ENCODE data around the gene IRAK2.

Gene IRAK2

DNA sequence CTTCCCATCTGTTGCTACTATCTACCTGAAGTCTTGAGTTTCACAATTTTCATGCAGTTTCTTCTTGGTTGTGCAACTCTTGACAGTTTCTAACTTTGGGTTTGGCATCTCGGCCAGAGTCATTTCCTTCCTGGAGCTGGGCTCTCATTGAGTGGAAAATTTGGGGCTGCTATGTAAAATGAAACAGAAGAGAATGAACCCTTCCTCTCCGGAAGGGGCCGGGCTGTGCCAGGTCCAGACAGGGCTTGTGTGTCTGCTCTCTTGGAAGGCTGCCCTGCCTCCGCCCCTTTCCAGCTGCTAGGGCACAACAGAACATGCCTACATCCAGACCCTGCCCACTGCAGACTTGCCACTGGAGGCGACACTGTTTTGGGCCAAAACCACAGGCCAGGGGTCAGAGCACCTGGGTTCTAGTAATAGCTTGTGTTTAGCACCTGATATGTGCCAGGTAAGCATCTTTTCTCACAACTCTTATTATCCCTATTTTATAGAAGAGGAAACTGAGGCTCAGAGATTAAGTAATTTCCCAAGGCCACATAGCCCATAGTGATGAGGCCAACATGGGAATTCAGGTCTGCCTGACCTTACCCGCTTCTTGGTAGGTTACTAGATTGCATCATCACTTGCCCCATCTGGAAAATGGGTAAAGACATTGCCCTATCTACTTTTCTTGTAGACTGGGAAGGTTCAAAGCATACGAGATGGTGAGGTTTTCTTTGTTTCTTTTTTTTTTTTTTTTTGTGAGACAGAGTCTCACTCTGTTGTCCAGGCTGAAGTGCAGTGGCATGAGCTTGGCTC is 25.0 kb downstream of the IRAK2 start:
- no peak for DNase-seq

DNA sequence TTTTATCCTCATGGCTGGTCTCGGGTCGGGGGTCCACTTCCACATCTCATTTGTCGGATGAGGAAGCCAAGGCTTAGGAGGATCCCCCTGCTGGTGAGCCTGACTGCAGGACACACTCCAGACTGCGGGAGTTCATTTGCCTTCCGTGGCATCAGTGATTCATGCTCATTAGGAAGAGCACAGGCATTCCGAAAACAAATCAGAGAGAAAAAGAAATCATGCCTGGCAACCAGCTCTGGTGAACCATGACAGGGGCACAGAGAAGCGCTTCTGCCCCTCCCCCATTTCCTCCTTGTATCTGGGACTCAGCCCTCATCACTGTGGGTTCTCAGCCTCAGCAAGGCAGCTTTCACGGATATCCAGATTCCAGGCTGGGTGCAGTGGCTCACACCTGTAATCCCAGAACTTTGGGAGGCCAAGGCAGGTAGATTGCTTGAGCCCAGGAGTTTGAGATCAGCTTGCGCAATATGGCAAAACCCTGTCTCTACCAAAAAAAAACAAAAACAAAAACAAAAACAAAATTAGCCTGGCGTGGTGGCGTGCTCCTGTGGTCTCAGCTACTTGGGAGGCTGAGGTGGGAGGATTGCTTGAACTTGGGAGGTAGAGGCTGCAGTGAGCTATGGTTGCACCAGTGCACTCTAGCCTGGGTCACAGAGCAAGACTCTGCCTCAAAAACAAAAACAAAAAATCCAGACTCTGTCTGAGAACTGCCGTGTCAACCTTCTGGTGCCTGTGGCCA is 28.4 kb downstream of the IRAK2 start:
- DNase-seq = peak; percentile 86

DNA sequence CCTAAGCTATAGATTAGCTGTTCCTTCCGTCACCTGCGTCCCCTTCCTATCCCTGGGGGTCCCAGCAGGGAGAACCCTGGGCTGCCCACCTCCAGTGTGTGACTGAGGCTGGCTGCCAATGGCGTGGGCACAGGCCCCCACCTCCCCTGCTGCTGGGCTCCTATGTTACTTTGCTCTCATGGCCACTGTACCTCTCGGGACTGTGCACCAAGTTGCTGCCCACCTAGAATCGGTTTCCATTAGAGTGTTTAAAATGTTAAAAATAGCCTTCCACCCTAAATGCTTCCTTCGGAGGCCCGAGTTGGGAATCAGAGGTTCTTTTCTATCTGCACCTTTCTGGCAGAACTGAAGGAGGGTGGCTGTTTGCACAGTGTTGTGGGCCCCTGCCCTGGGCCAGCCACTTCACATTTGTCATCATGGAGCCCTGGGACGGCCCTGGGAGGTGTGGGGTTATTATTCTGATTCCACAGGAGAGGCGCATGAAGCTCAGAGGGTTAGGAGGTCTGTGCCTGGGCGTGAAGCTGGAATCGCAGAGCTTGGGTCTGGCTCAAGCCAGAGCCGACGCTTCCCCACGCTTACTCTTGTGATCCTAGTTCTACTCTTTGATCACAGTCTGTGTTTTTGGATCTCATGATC is 29.1 kb downstream of the IRAK2 start:
- no peak for DNase-seq

DNA sequence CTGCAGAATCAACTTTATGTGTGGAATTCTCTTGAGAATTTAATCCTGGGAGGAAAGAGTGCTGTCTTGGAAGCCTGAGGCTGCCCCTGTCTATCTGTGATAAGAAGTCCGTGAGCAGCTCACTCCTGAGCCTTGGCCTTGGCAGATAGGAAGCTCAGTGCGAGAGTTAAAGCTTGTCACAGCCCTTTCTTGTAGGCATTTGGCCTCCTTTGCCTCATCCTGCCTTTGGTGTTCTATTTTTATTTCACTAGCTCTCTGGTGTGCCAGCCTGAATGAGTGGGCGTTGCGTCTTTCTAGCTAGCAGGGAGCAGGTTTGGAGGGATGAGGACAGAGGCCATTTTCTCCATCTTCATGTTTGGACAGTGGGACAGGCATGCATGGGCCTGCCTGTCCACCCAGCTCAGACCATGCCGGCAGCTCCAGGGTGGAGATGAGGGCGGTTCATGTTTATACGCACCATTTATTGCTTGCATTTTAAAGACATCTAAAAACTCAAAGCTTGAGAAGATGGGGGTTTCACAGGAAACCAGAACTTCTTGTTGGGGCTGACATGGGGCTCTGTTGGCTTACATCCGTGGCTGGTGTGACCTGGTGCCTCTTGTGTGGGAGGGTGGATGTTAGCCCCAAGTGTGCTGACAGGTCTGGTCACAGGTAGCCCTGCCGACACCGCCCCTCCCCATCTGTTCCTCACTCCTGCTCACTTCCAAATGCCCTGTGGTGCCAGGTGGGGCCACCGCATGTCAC is 29.8 kb downstream of the IRAK2 start:
- no peak for DNase-seq

DNA sequence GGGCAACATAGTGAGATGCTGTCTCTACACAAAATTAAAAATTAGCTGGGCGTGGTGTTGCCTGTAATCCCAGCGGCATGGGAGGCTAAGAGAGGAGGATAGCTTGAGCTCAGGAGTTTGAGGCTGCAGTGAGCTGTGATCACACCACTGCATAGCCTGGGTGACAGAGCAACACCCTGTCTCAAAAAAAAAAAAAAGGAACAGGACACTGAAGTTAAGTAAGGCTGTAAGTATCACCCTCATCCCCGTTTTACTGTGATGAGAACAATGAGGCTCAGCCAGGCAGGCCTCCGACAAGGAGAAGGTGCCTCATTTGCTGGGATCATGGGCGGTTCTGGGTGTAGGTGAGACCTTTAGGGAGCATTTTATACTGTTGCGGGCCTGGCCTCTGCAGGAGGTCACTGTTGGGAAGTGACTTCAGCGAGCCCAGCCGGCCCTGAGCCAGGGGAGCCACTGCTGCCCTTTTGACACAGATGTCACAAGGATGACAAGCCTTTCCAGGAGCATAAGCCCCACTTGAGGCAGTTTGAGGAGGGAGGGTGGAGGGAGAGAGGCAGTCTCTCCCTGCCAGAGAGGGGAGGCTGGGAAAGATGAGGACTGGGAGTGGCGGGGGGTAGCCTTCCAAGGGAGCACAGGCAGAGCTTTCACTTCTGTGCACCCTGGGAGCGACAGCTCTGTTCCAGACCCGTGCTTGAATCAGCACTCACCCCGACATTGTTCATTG is 30.8 kb downstream of the IRAK2 start:
- no peak for DNase-seq

DNA sequence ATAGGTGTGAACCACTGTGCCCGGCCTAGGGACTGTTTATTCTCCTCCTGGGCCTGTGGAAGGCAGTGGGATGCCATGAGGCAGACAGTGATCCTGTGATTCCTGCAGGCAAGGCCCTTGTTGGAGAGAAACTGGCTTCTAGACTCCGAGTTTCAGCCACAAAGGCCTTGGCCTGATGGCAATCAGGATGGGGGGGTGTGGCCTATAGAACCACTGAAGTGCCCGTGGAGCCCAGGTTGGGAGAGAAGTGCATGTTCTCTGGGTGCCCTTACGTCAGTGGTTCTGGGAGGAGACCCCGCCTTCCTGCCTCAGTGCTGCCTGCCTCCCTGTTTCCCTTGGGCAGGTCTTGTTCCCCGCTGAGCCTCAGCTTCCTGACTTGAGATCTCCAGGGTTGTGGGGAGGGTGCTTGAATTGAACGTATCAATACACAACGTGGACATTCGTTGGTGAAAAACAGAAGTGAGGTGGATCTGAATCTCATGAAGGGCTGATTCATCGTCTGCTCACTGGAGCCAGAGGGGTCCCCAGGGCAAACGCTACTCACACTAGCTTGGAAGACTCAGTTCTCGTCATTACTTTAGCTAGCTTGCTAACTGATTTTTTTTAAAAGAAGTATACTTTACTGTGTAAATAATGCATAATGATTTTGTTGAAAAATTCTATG is 31.8 kb downstream of the IRAK2 start:
- no peak for DNase-seq

DNA sequence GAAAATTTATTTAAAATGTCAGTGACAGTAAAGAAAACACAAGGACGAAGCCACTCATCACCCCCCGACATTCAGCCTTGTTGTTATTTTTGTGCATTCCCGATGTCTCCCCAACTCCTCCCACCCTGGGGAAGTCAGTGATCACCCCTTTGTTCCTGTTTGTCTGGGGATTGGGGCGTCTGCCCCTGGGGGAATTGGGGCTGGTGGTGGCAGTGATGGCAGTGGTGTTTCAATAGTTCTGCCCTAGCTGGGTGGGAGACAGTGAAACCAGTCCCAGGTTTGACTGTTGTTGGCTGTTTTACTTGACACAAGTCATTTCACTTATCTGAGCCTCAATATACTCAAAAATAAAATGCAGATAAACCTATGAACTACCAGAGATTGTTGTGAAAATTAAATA is 33.5 kb downstream of the IRAK2 start:
- no peak for DNase-seq

DNA sequence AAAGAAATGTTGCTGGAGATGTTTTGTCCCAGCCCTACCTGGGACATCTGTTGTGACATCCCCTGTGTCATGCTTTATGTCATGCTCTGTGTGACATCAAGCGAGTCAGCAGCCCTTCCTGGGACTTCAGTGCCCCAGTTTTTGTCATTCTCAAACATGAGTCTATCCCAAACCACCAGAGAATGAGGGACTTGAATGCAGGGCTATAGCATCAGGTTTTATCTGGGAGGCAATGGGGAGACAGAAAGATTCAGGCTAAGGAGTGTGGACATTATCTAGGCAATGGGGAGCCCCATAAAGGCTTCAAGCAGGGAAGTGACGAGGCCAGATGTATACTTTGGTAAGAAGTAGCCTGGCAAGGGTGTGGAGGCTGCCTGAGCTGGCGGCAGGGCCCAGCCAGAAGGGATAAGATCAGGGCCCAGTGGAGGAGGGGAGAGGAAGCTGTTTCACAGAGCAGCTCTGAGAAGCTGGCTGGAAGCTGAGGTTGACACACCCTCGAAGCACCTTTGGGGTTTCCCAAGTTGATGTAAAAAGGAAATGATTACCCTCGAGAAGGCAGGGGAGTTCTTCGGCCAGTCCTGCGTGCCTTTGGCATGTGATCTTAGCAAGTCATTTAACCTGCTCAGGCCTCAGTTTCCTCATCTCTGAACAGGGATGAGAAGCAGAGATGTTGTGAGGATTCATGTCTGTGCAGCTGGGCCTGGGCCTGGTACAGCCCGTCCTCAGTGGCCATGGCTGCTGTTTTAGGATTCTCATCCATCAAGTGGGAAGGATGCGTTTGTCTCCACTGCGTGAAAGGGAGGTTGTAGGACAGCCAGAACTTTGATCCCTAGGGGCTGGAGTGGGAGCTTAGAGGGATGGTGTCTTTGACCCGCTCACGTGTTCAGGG is 34.3 kb downstream of the IRAK2 start:
- DNase-seq = peak; percentile 51

DNA sequence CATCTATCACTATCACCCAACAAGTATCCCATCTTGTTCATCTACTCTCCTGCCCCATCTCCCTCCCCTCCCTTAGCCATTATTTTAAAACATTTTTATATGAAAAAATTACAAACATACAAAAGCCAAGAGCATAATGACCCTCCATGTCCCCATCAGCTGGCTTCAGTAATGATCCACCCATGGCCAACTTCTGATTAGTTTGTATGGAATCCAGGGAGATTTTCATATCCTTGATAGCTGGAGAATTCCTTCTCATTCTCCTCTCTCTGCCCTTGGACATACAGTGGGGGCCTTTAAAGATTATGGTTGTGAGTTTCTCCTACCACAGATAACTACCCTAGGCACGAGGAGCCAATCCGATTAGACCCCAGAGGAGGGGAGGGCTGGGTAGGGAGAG is 40.2 kb downstream of the IRAK2 start:
- DNase-seq = no peak

DNA sequence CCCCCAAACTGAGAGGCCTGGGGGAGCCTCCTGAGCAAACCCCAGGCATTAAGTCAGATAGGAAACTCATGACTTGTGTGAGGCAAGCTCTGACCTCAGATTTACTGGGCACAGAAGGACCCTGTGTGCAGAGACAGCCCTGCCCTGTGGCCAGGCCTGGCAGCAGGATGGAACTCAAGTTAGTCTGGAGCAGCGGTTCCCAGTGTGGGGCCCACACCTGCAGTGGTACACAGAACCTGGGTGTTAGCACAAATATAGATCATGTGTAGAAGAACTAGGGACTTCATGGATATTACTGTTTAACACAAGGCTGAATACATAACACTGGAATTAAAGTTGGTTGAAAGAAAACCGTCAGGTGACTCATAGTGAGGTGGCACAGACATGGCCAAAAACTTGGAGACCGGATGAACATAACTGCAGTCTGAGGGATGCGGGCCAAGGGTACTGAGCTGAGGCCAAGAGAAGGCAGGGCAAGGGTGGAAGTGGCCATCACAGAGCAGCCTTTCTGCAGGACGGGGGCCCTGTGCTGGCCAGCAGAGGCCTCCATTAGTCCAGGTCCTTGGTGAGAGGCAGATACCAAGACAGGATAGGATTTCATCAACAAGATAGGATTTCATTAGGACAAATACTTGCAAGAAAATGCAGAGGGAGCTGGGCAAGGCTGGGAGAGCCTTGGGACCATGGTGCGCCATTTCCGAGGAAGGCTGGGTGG is 40.9 kb downstream of the IRAK2 start:
- peak; percentile 48 for DNase-seq

DNA sequence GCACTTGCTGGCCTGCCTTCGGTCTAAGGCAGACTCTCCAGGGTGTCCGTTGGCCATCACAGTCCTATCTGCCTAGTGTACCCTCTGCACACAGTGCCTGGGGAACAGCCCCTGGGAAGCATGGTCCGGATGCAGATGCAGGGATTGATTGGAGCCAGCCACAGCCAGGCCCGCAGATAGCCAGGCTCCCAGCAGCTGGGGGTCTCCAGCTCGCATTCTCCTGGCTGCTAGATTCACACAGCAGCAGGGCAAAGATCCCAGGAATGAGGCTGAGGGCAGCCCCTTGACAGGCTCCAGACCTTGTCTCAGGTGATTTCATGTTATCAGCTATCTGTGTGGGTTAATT is 41.4 kb downstream of the IRAK2 start:
- peak; percentile 49 for DNase-seq

DNA sequence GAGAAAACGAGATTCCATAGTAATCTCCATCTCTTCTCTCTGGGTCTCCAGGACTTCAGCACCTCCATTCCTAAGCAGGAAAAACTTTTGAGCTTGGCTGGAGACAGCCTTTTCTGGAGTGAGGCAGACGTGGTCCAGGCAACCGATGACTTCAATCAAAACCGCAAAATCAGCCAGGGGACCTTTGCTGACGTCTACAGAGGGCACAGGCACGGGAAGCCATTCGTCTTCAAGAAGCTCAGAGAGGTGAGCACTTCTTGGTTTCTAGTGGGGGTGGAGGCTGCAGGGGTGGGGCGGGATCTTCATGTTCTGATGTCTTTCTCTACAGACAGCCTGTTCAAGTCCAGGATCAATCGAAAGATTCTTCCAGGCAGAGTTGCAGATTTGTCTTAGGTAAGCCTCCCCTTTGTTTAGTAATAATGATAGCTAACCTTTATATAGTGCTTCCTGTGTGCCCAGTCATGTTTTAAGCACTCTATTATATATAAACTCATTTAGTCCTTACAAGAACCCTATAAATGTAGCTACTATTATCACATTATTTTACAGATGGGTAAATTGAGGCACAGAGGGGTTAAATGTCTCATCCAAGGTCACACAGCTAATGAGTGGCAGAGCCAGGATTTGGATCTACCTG is 48.6 kb downstream of the IRAK2 start:
- no peak for DNase-seq

DNA sequence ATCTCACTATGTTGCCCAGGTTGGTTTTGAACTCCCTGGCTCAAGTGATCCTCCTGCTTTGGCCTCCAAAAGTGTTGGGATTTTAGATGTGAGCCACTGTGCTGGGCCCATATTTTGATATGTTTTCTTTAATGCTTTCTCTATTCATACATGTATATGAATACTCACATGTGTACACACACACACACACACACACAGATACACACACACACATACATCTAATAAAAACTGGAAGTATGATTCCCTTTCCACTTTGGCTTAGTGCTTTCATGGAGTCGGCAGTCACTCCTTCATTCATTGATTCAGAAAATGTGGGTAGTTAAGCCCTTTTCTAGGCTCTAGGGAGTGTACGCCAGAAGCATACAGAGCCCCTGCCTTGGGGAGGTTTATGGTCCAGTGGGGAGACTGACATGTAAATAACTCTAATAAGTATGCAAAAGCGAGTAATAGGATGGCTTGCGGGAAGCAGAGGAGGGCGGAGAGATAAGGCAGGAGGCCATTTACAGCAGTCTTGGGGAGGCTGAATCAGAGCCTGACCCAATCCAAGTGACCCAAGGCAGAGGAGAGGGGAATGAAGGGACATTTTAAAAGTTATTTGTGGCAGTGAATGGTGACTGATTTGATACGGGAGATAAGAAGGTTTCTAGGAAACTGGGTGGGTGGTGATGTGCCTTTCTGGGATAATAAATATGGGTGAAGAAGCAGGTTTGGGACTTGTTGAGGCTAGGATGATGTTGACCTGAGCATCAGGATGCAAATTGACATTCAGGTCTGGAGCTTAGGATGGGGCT is 51.1 kb downstream of the IRAK2 start:
- no peak for DNase-seq

DNA sequence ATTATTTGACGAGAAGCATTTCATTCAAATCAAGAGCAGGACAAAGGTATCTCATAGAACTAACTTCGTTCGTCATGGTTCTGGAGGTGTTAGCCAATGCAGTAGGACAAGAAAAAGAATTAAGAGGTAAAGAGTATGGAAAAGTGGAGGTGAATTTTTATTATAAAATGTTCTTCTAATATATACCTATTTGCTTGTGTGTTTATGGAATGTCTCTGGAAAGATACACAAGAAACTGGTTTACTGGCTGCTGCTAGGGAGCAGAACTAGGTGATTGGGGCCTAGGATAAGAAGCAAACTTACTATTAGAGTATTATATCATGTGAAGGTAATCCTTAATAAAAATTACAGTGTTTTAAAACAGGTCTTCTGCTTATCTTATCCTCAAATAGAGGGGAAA is 52.6 kb downstream of the IRAK2 start:
- DNase-seq = no peak

DNA sequence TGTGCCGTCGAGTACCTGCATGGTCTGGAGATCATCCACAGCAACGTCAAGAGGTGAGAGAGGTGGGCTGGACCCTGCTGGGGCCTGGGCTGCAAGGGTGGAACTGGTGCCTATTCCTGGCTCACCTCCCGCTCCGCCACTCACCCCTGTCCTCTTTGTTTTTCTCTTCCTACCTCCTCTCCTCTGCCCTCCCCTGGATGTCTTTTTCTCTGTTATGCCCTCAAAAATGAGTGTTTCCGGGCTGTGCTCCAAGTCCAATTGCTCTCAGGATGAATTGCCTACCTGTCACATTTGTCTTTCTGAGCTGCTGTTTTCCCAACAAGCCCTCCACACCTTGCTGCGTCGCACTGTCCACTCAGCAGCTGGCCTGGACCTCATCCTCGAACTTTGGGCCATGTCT is 55.0 kb downstream of the IRAK2 start:
- no peak for DNase-seq

DNA sequence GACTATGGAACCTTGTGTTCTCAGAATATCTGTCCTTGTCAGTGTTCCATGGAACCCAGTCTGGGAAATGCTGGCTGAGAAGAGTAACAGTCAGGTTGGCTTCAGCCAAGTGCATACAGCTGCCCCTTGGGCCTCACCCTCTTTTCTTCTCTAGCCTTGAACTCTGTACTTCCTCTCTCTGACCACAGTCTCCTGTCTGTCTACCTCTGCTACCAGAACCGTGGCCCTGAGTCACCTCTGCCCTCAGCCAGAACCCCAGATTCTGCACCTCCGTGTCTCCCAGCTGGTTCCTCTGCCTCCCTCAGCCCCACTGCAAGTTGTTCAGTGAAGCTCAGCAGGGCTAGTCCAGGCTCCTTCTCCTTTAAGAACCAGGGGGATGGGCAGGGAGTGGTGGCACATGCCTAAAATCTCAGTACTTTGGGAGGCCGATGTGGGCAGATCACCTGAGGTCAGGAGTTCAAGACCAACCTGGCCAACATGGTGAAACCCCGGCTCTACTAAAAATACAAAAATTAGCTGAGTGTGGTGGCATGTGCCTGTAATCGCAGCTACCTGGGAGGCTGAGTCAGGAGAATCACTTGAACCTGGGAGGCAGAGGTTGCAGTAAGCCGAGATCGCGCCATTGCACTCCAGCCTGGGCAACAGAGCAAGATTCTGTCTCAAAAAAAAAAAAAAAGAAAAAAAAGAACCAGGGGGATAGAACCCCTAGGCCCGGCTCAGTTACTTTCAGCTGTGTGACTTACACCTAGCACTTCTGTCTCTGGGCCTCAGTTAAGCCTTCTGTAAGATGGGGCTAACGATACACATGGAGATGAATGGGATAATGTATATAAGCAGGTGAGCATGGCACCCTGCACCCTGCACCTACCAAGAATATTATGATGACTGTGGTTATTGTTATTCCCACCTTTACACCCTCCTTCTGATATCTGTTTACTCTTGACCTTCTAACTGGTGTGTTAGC is 59.2 kb downstream of the IRAK2 start:
- no peak for DNase-seq

DNA sequence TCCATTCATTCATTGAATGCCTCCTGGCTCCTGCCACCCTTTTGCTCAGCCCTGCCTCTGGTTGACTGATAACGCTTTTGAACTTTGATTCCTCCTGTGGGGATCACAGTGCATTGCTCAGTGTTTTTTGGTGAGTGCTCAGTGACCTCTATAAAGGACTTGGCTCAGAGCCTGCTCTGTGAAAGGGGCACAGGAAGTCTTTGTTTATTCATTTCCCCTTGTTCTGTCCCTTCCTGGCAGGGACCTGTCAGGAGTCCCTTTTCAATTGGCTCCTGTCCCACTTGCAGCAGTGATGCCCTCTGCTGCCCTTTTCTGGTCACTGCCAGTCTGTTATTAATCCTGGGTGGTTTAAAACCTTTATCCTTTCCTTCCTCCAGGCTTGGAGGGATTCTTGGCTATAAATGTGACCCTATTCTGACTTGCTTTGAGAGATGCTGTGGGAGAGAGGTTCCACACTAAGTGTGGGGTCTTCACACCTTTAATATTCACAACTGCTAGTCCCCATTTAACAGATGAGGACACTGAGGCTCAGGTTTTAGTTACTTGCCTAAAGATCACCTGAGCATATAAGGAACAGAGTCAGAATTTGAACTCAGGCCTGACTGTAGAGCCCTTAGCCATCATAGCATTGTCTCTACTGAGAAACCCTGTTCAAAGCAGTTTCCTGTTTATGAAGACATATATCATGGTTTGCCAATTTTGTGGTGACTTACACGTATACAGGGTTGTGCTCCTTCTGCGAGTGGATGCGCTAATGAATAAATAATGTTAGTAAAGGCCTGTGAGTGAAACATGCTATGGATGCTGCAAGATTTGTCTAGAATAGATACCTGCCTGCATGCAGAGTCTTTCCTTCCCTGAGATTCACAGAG is 60.3 kb downstream of the IRAK2 start:
- DNase-seq = peak; percentile 81
